ENCODE data around the gene RDH11.
"Not testable (repeated sequence)": the region's sequence is repeated elsewhere in the genome, so short reads cannot be mapped to it uniquely, and the experiment has no call there.

Gene RDH11

GRCh38 chr14:67701492-67701891 lies 5.9 kb upstream of the RDH11 start, which contains the start of gene RDH12:
Gene RDH12 (plus strand): TSS chr14:67701886. CDS start chr14:67722643, 20,757 bp downstream.
- not testable (repeated sequence) for DNase-seq

GRCh38 chr14:67698179-67698578 lies 2.6 kb upstream of the RDH11 start:
- no peak for DNase-seq

- no peak for DNase-seq
Observed at GRCh38 chr14:67697006-67697405, 1.4 kb upstream of the RDH11 start.

- peak; percentile 54 for DNase-seq
Observed at GRCh38 chr14:67694791-67695393, 672 bp downstream of the RDH11 start.

GRCh38 chr14:67690011-67690410 lies 5.6 kb downstream of the RDH11 start:
- DNase-seq, result no peak

GRCh38 chr14:67683842-67684241 lies 11.7 kb downstream of the RDH11 start:
- no peak for DNase-seq

GRCh38 chr14:67680941-67681340 lies 14.6 kb downstream of the RDH11 start:
- no peak for DNase-seq

- DNase-seq, result no peak
Observed at GRCh38 chr14:67680121-67680602, 15.4 kb downstream of the RDH11 start.

GRCh38 chr14:67679006-67679405 lies 16.6 kb downstream of the RDH11 start:
- DNase-seq, result no peak

GRCh38 chr14:67675219-67675582 lies 20.4 kb downstream of the RDH11 start:
- DNase-seq, result no peak

- peak; percentile 73 for DNase-seq
Observed at GRCh38 chr14:67674480-67675218, 20.9 kb downstream of the RDH11 start, which contains the start of gene VTI1B. Gene VTI1B (minus strand): TSS chr14:67674632. CDS start chr14:67674489, 143 bp downstream.

- DNase-seq, result peak; percentile 41
Observed at GRCh38 chr14:67674139-67674479, 21.5 kb downstream of the RDH11 start.

- DNase-seq, result no peak
Observed at GRCh38 chr14:67673451-67673850, 22.1 kb downstream of the RDH11 start.

- DNase-seq, result no peak
Observed at GRCh38 chr14:67668559-67668958, 27.0 kb downstream of the RDH11 start.

GRCh38 chr14:67666750-67667449 lies 28.7 kb downstream of the RDH11 start:
- no peak for DNase-seq

GRCh38 chr14:67665868-67666267 lies 29.7 kb downstream of the RDH11 start:
- no peak for DNase-seq

- DNase-seq, result no peak
Observed at GRCh38 chr14:67663633-67664032, 31.9 kb downstream of the RDH11 start.

GRCh38 chr14:67653651-67654280 lies 41.8 kb downstream of the RDH11 start:
- DNase-seq, result no peak

- no peak for DNase-seq
Observed at GRCh38 chr14:67652189-67652588, 43.4 kb downstream of the RDH11 start.

GRCh38 chr14:67650694-67651093 lies 44.9 kb downstream of the RDH11 start:
- DNase-seq, result no peak

- no peak for DNase-seq
Observed at GRCh38 chr14:67650151-67650550, 45.4 kb downstream of the RDH11 start.

- DNase-seq, result no peak
Observed at GRCh38 chr14:67646131-67646530, 49.4 kb downstream of the RDH11 start.

GRCh38 chr14:67645414-67645813 lies 50.1 kb downstream of the RDH11 start:
- no peak for DNase-seq
